HepG2 (cell line): ENCODE measurements around the gene DNMBP. TPM values are rescaled to one million over a fixed set of nuclear protein-coding genes. Genes with fewer than 3 reads are reported as not detected.

Experiments
- ETV5 ChIP-seq: IDR thresholded peaks from 2 replicates; pipeline ENCODE4 v1.6.1; 2018; ENCODE audit warnings: missing biosample characterization, missing genetic modification reagents, inconsistent platforms, borderline replicate concordance
- HMGA1 ChIP-seq: sonication (generic); formaldehyde crosslinking; conservative IDR thresholded peaks from 2 replicates; pipeline ENCODE4 v1.4.0; 2020; ENCODE audit warnings: missing genetic modification reagents
- KDM1A ChIP-seq: IDR thresholded peaks from 2 replicates; pipeline ENCODE4 v1.6.1; 2016; ENCODE audit warnings: missing compliant biosample characterization
- ZGPAT ChIP-seq: IDR thresholded peaks from 2 replicates; pipeline ENCODE4 v1.6.1; 2016; ENCODE audit warnings: mild to moderate bottlenecking
- ZNF569 ChIP-seq: sonication (generic); formaldehyde crosslinking; IDR thresholded peaks from 2 replicates; pipeline ENCODE4 v1.5.0; 2020; ENCODE audit warnings: mild to moderate bottlenecking, missing genetic modification reagents, moderate library complexity, borderline replicate concordance
- ZNF589 ChIP-seq: sonication (generic); formaldehyde crosslinking; conservative IDR thresholded peaks from 2 replicates; pipeline ENCODE4 v1.8.0; 2022; ENCODE audit warnings: mild to moderate bottlenecking, moderate library complexity, missing genetic modification reagents
- polyA plus RNA-seq, 8 experiments: library from polyadenylated mRNA; depleted of rRNA in 3 of 8; stranded (reverse) in 7 of 8; unstranded in 1 of 8; fragments of >200 nt; fragmentation: Illumina TruSeq in 4 of 8; extraction: Trizol in 4 of 8; gene quantifications; 2 replicates each; pipeline versions ENCODE4 v1.2.1 to v1.2.3, GENCODE V29; 2011 to 2016; ENCODE audit warnings: low read depth in 4 of 8, missing spikeins in 1 of 8, mixed read lengths in 1 of 8; ENCODE audit not compliant: insufficient read depth in 1 of 8
- total RNA-seq, 5 experiments: library from RNA; depleted of rRNA; stranded (reverse); fragments of >200 nt; fragmentation: Illumina TruSeq; extraction: Trizol; gene quantifications; 2 replicates each; pipeline ENCODE4 v1.2.3, GENCODE V29; 2016; ENCODE audit warnings: low read depth in 1 of 5
- TF ChIP-seq, protein P1 (sequence below): sonication (generic); formaldehyde crosslinking; IDR thresholded peaks from 2 replicates; pipeline ENCODE4 v1.9.0; 2021; ENCODE audit warnings: missing genetic modification reagents, borderline replicate concordance
- TF ChIP-seq, protein P2 (sequence below): sonication (generic); formaldehyde crosslinking; IDR thresholded peaks from 2 replicates; pipeline ENCODE4 v1.4.0; 2020; ENCODE audit warnings: missing genetic modification reagents, borderline replicate concordance
- TF ChIP-seq, protein P3 (sequence below): sonication (generic); formaldehyde crosslinking; IDR thresholded peaks from 2 replicates; pipeline ENCODE4 v1.8.1; 2023; ENCODE audit warnings: mild to moderate bottlenecking, missing genetic modification reagents
- TF ChIP-seq, protein P4 (sequence below): sonication (generic); formaldehyde crosslinking; IDR thresholded peaks from 2 replicates; pipeline ENCODE4 v1.9.0; 2022; ENCODE audit warnings: missing genetic modification reagents, mild to moderate bottlenecking, borderline replicate concordance

The DNMBP gene
- total and polyA plus RNA-seq, 2 of the 13 experiments (the other 11 are each of a cell fraction or from before 2014, with no cell fraction given): 3.6 to 6.3 TPM

- TF ChIP-seq, protein P1, sequence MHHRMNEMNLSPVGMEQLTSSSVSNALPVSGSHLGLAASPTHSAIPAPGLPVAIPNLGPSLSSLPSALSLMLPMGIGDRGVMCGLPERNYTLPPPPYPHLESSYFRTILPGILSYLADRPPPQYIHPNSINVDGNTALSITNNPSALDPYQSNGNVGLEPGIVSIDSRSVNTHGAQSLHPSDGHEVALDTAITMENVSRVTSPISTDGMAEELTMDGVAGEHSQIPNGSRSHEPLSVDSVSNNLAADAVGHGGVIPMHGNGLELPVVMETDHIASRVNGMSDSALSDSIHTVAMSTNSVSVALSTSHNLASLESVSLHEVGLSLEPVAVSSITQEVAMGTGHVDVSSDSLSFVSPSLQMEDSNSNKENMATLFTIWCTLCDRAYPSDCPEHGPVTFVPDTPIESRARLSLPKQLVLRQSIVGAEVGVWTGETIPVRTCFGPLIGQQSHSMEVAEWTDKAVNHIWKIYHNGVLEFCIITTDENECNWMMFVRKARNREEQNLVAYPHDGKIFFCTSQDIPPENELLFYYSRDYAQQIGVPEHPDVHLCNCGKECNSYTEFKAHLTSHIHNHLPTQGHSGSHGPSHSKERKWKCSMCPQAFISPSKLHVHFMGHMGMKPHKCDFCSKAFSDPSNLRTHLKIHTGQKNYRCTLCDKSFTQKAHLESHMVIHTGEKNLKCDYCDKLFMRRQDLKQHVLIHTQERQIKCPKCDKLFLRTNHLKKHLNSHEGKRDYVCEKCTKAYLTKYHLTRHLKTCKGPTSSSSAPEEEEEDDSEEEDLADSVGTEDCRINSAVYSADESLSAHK: no peak
- TF ChIP-seq ZNF569 (CRISPR knock-in tag): no peak
- no peak for TF ChIP-seq ZNF589 (CRISPR knock-in tag)
- TF ChIP-seq, protein P2, sequence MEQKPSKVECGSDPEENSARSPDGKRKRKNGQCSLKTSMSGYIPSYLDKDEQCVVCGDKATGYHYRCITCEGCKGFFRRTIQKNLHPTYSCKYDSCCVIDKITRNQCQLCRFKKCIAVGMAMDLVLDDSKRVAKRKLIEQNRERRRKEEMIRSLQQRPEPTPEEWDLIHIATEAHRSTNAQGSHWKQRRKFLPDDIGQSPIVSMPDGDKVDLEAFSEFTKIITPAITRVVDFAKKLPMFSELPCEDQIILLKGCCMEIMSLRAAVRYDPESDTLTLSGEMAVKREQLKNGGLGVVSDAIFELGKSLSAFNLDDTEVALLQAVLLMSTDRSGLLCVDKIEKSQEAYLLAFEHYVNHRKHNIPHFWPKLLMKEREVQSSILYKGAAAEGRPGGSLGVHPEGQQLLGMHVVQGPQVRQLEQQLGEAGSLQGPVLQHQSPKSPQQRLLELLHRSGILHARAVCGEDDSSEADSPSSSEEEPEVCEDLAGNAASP (CRISPR knock-in tag): no peak
- TF ChIP-seq, protein P3, sequence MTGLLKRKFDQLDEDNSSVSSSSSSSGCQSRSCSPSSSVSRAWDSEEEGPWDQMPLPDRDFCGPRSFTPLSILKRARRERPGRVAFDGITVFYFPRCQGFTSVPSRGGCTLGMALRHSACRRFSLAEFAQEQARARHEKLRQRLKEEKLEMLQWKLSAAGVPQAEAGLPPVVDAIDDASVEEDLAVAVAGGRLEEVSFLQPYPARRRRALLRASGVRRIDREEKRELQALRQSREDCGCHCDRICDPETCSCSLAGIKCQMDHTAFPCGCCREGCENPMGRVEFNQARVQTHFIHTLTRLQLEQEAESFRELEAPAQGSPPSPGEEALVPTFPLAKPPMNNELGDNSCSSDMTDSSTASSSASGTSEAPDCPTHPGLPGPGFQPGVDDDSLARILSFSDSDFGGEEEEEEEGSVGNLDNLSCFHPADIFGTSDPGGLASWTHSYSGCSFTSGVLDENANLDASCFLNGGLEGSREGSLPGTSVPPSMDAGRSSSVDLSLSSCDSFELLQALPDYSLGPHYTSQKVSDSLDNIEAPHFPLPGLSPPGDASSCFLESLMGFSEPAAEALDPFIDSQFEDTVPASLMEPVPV (CRISPR knock-in tag): no peak
- TF ChIP-seq KDM1A (CRISPR knock-in tag): no peak
- TF ChIP-seq, protein P4, sequence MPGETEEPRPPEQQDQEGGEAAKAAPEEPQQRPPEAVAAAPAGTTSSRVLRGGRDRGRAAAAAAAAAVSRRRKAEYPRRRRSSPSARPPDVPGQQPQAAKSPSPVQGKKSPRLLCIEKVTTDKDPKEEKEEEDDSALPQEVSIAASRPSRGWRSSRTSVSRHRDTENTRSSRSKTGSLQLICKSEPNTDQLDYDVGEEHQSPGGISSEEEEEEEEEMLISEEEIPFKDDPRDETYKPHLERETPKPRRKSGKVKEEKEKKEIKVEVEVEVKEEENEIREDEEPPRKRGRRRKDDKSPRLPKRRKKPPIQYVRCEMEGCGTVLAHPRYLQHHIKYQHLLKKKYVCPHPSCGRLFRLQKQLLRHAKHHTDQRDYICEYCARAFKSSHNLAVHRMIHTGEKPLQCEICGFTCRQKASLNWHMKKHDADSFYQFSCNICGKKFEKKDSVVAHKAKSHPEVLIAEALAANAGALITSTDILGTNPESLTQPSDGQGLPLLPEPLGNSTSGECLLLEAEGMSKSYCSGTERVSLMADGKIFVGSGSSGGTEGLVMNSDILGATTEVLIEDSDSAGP (CRISPR knock-in tag): no peak
- no peak for TF ChIP-seq ETV5 (CRISPR knock-in tag)
- TF ChIP-seq ZGPAT (CRISPR knock-in tag): no peak
- no peak for TF ChIP-seq HMGA1 (CRISPR knock-in tag)
These were observed 173.0 kb downstream of the DNMBP start (continued) for GRCh38 chr10:99836711-99837110.
